ENCODE measurements around the gene STARD8.
"Not testable (repeated sequence)": the region's sequence is repeated elsewhere in the genome, so short reads cannot be mapped to it uniquely, and the experiment has no call there.

DNA sequence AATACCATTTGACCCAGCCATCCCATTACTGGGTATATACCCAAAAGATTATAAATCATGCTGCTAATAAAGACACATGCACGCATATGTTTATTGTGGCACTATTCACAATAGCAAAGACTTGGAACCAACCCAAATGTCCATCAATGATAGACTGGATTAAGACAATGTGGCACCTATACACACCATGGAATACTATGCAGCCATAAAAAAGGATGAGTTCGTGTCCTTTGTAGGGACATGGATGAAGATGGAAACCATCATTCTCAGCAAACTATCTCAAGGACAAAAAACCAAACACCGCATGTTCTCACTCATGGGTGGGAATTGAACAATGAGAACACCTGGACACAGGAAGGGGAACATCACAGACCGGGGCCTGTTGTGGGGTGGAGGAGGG lies 9.0 kb downstream of the STARD8 start:
- TF ChIP-seq, protein P1, sequence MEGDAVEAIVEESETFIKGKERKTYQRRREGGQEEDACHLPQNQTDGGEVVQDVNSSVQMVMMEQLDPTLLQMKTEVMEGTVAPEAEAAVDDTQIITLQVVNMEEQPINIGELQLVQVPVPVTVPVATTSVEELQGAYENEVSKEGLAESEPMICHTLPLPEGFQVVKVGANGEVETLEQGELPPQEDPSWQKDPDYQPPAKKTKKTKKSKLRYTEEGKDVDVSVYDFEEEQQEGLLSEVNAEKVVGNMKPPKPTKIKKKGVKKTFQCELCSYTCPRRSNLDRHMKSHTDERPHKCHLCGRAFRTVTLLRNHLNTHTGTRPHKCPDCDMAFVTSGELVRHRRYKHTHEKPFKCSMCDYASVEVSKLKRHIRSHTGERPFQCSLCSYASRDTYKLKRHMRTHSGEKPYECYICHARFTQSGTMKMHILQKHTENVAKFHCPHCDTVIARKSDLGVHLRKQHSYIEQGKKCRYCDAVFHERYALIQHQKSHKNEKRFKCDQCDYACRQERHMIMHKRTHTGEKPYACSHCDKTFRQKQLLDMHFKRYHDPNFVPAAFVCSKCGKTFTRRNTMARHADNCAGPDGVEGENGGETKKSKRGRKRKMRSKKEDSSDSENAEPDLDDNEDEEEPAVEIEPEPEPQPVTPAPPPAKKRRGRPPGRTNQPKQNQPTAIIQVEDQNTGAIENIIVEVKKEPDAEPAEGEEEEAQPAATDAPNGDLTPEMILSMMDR (conservative IDR thresholded peaks at IDR 0.05; ENCODE audit: low read depth, low read length), result not testable (repeated sequence)
- TF ChIP-seq EZH2 (IDR thresholded peaks at IDR 0.05; ENCODE audit: borderline replicate concordance, low read depth, low read length, poor library complexity, severe bottlenecking), result not testable (repeated sequence)
